ENCODE measurements around the gene METTL15. TPM values are rescaled to one million over a fixed set of nuclear protein-coding genes. Genes with fewer than 3 reads are reported as not detected.
"Not testable (repeated sequence)": the region's sequence is repeated elsewhere in the genome, so short reads cannot be mapped to it uniquely, and the experiment has no call there.

Gene METTL15
- total RNA-seq, 6 experiments from 2014 or later, result 6.5 to 12.0 (median 7.9) TPM

DNA sequence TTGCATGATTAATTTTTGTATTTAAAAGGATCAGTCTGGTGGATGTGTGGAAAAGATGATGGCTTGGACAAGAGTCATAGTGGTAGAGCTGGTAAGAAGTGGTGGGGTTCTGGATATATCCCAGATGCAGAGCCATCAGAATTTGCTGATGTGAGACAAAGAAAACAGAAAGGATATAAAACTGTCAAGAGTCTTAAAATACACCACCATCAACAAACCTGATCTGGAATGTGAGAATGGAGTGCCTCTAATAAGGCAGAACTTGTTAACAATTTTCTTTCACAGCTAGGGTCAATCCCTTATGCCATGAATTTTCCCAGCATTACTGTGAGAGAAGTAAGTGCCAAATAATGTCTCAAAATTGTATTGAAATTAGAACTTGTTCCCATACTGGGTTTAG, 215.4 kb downstream of the METTL15 start:
- no peak for TF ChIP-seq CTCF (IDR thresholded peaks at IDR 0.05)
- no peak for TF ChIP-seq POLR2A (IDR thresholded peaks at IDR 0.05)
- no peak overlapping the region for H3K27ac ChIP-seq
- intact Hi-C loops (cut with DNase I), result no loop called here

GRCh38 chr11:28332393-28332792, 224.2 kb downstream of the METTL15 start:
- ATAC-seq; intact Hi-C loops (cut with DNase I); DNase-seq; H3K36me3 ChIP-seq; H3K27ac ChIP-seq; H3K4me3 ChIP-seq; H3K9me3 ChIP-seq; H3K4me1 ChIP-seq; H3K27me3 ChIP-seq: not testable (repeated sequence)
- WGBS (ENCODE audit: insufficient coverage, low coverage, low lambda C conversion rate, missing lambda C conversion rate), result 100% methylated on average over 2 of the region's 4 CpGs

More for the DNA sequence above, 215.4 kb downstream of the METTL15 start:
- no peak for ATAC-seq
- no peak for DNase-seq
- H3K4me3 ChIP-seq, result no peak overlapping the region
- H3K36me3 ChIP-seq, result no peaks in the 10 kb centered on the region
- no peaks in the 10 kb centered on the region for H3K4me1 ChIP-seq
- no peaks in the 10 kb centered on the region for H3K27me3 ChIP-seq
- no peaks in the 10 kb centered on the region for H3K9me3 ChIP-seq

- H3K4me1 ChIP-seq, result no peaks in the 10 kb centered on the region
- H3K9me3 ChIP-seq, result no peaks in the 10 kb centered on the region
- ATAC-seq (no peak), DNase-seq (no peak)
- no peak overlapping the region for H3K4me3 ChIP-seq
- no peak for TF ChIP-seq POLR2A (IDR thresholded peaks at IDR 0.05)
- TF ChIP-seq CTCF (IDR thresholded peaks at IDR 0.05), result no peak
- H3K27ac ChIP-seq, result no peak overlapping the region
- H3K27me3 ChIP-seq, result no peaks in the 10 kb centered on the region
- no peaks in the 10 kb centered on the region for H3K36me3 ChIP-seq
- intact Hi-C loops (cut with DNase I), result no loop called here
Observed at GRCh38 chr11:28337701-28338100, 229.5 kb downstream of the METTL15 start.

DNA sequence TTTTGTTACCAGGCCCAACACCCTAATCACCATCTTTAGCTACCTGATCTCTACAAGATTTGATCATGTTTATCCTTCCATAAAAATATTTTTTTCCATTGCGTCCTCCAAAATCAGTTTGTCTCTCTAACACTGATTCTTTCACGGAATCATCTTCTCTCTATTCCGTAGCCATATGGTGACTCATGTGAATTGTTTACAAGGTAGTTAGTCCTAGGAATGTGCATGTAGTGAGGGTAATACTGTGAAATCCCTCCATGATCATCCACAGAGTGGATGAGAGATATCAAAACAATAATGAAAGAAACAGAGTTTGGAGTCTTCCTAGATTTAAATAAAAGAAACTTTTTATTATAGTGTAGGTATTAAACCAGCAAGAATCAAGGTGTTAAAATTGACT, 230.2 kb downstream of the METTL15 start:
- DNase-seq (no peak), ATAC-seq (no peak)
- no peak for TF ChIP-seq POLR2A (IDR thresholded peaks at IDR 0.05)
- no peak for TF ChIP-seq CTCF (IDR thresholded peaks at IDR 0.05)
- H3K27ac ChIP-seq, result no peak overlapping the region
- 95% methylated on average over 3 of the region's 3 CpGs for WGBS (ENCODE audit: insufficient coverage, low coverage, low lambda C conversion rate, missing lambda C conversion rate)
- intact Hi-C loops (cut with DNase I), result no loop called here
- no peaks in the 10 kb centered on the region for H3K36me3 ChIP-seq
- H3K27me3 ChIP-seq, result no peaks in the 10 kb centered on the region
- H3K4me1 ChIP-seq, result no peaks in the 10 kb centered on the region
- H3K4me3 ChIP-seq, result no peak overlapping the region
- no peaks in the 10 kb centered on the region for H3K9me3 ChIP-seq

GRCh38 chr11:28339488-28339887, 231.3 kb downstream of the METTL15 start:
- Histone ChIP-seq H3K4me1 (no peaks in the 10 kb centered on the region), H3K4me3 (no peak overlapping the region), H3K9me3 (no peaks in the 10 kb centered on the region), H3K27me3 (no peaks in the 10 kb centered on the region), H3K36me3 (no peaks in the 10 kb centered on the region), H3K27ac (no peak overlapping the region)
- TF ChIP-seq CTCF (IDR thresholded peaks at IDR 0.05) (no peak), POLR2A (IDR thresholded peaks at IDR 0.05) (no peak)
- no peak for ATAC-seq
- DNase-seq, result no peak
- intact Hi-C loops (cut with DNase I), result no loop called here
- WGBS (ENCODE audit: insufficient coverage, low coverage, low lambda C conversion rate, missing lambda C conversion rate), result 100% methylated on average over 1 of the region's 1 CpG
